MM.1S (cell line): ENCODE data around the gene STK36.

Source experiments
- DNase-seq: peaks from one replicate; pipeline ENCODE4 v3.0.0-alpha.2; 2015
- H2AFZ ChIP-seq: fragments of 300-600 bp; sonication (generic); 2 replicates; pipeline ENCODE4 v1.6.0; 2016; ENCODE audit warnings: antibody characterized with exemption, low read length
- H3F3A ChIP-seq: fragments of 300-600 bp; sonication (generic); 2 replicates; pipeline ENCODE4 v1.6.1; 2016; ENCODE audit warnings: mild to moderate bottlenecking, antibody characterized with exemption, low read length, moderate library complexity, mixed read lengths; ENCODE audit not compliant: insufficient read depth
- H3K27ac ChIP-seq: fragments of 300-600 bp; sonication (generic); 2 replicates; pipeline ENCODE4 v1.5.1; 2016; ENCODE audit warnings: mild to moderate bottlenecking, low read length
- H3K27me3 ChIP-seq: fragments of 300-600 bp; sonication (generic); replicated peaks from 2 replicates; pipeline ENCODE4 v1.6.0; 2016; ENCODE audit warnings: low read length; ENCODE audit not compliant: insufficient read depth
- H3K36me3 ChIP-seq: fragments of 300-600 bp; sonication (generic); replicated peaks from 2 replicates; pipeline ENCODE4 v1.6.1; 2016; ENCODE audit warnings: mild to moderate bottlenecking, low read length, mixed read lengths; ENCODE audit not compliant: insufficient read depth
- H3K4me1 ChIP-seq: fragments of 300-600 bp; sonication (generic); 2 replicates; pipeline ENCODE4 v1.6.1; 2016; ENCODE audit warnings: low read length, mixed read lengths
- H3K4me2 ChIP-seq: fragments of 300-600 bp; sonication (generic); 2 replicates; pipeline ENCODE4 v1.6.0; 2016; ENCODE audit warnings: low read depth, low read length
- H3K4me3 ChIP-seq: fragments of 300-600 bp; sonication (generic); 2 replicates; pipeline ENCODE4 v1.5.1; 2016; ENCODE audit warnings: low read length, mixed read lengths
- H3K79me2 ChIP-seq: fragments of 300-600 bp; sonication (generic); 2 replicates; pipeline ENCODE4 v1.6.1; 2016; ENCODE audit warnings: mixed run types, low read length, mixed read lengths
- H3K9ac ChIP-seq: fragments of 300-600 bp; sonication (generic); 2 replicates; pipeline ENCODE4 v1.6.1; 2016; ENCODE audit warnings: low read length, mixed read lengths
- H3K9me2 ChIP-seq: fragments of 300-600 bp; sonication (generic); replicated peaks from 2 replicates; pipeline ENCODE4 v1.6.1; 2016; ENCODE audit warnings: mild to moderate bottlenecking, low read length, mixed read lengths; ENCODE audit not compliant: insufficient read depth
- H3K9me3 ChIP-seq: fragments of 300-600 bp; sonication (generic); replicated peaks from 2 replicates; pipeline ENCODE4 v1.6.1; 2016; ENCODE audit warnings: mild to moderate bottlenecking, low read length, mixed read lengths; ENCODE audit not compliant: insufficient read depth
- H4K20me1 ChIP-seq: fragments of 300-600 bp; sonication (generic); 2 replicates; pipeline ENCODE4 v1.6.1; 2016; ENCODE audit warnings: mild to moderate bottlenecking, low read length, moderate library complexity, mixed read lengths; ENCODE audit not compliant: insufficient read depth
- EZH2 ChIP-seq: fragments of 300-600 bp; sonication (generic); optimal IDR thresholded peaks from 2 replicates; pipeline ENCODE3; 2017; ENCODE audit warnings: low read depth, mild to moderate bottlenecking, antibody characterized with exemption, low read length, mixed read lengths
- EZH2phosphoT487 ChIP-seq: fragments of 300-600 bp; sonication (generic); IDR thresholded peaks from 2 replicates; pipeline ENCODE4 v1.6.1; 2018; ENCODE audit warnings: antibody characterized with exemption, low read length
- TF ChIP-seq, protein P1 (sequence below): fragments of 300-600 bp; sonication (generic); IDR thresholded peaks from 2 replicates; pipeline ENCODE4 v1.5.1; 2016; ENCODE audit warnings: antibody characterized with exemption, low read length, mixed read lengths

The STK36 gene

GRCh38 chr2:218713922-218714321 lies 42.0 kb downstream of the STK36 start:
- Histone ChIP-seq H3F3A (no peaks in the 10 kb centered on the region), H3K4me2 (no peak overlapping the region), H3K27ac (no peak overlapping the region), H3K36me3 (no peaks in the 10 kb centered on the region; the same call in 1 of the 2 replicates), H3K79me2 (peaks cover 80% of the 10 kb centered on the region), H3K4me1 (peaks cover 8% of the 10 kb centered on the region; the same call in 1 of the 2 replicates), H3K27me3 (no peaks in the 10 kb centered on the region), H2AFZ (no peak overlapping the region), H3K9me3 (no peaks in the 10 kb centered on the region), H4K20me1 (no peaks in the 10 kb centered on the region), H3K4me3 (no peak overlapping the region), H3K9ac (no peak overlapping the region), H3K9me2 (no peaks in the 10 kb centered on the region)
- no peak for DNase-seq
- TF ChIP-seq EZH2: no peak
- TF ChIP-seq, protein P1, sequence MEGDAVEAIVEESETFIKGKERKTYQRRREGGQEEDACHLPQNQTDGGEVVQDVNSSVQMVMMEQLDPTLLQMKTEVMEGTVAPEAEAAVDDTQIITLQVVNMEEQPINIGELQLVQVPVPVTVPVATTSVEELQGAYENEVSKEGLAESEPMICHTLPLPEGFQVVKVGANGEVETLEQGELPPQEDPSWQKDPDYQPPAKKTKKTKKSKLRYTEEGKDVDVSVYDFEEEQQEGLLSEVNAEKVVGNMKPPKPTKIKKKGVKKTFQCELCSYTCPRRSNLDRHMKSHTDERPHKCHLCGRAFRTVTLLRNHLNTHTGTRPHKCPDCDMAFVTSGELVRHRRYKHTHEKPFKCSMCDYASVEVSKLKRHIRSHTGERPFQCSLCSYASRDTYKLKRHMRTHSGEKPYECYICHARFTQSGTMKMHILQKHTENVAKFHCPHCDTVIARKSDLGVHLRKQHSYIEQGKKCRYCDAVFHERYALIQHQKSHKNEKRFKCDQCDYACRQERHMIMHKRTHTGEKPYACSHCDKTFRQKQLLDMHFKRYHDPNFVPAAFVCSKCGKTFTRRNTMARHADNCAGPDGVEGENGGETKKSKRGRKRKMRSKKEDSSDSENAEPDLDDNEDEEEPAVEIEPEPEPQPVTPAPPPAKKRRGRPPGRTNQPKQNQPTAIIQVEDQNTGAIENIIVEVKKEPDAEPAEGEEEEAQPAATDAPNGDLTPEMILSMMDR: no peak
- TF ChIP-seq EZH2phosphoT487: no peak

DNA sequence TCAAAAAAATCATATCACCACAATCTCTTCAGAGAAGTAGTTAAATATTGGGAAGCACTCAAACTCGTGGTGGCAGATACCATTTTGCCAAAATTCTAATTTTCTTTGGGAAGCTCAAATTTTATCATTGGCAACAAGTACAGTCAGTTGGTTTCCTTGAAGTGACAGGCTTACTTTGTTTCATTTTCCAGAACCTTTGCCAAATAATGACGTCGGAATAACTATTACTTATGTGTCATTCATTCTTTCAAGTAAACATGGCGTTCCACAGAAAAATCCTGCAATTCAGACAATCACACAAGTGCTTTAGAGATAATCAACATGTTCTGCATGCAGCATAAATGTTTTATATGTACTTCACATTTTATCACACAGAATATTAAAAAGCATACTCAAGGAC lies 44.2 kb downstream of the STK36 start:
- H3K36me3 ChIP-seq: no peaks in the 10 kb centered on the region; the same call in 1 of the 2 replicates

GRCh38 chr2:218717262-218717661 lies 45.4 kb downstream of the STK36 start:
- no peaks in the 10 kb centered on the region; the same call in 1 of the 2 replicates for H3K36me3 ChIP-seq
- H3K4me3 ChIP-seq: no peak overlapping the region
- DNase-seq: no peak
- H3K4me2 ChIP-seq: no peak overlapping the region
- TF ChIP-seq EZH2phosphoT487: no peak
- TF ChIP-seq, protein P1: no peak
- no peak for TF ChIP-seq EZH2
- H3K4me1 ChIP-seq: peaks cover 8% of the 10 kb centered on the region
- H3K9me2 ChIP-seq: no peaks in the 10 kb centered on the region
- H3K27me3 ChIP-seq: no peaks in the 10 kb centered on the region
- H4K20me1 ChIP-seq: peaks cover under 1% of the 10 kb centered on the region; the same call in 1 of the 2 replicates
- H2AFZ ChIP-seq: no peak overlapping the region
- H3K79me2 ChIP-seq: peaks cover 97% of the 10 kb centered on the region
- H3K9me3 ChIP-seq: no peaks in the 10 kb centered on the region
- H3F3A ChIP-seq: no peaks in the 10 kb centered on the region
- H3K27ac ChIP-seq: no peak overlapping the region
- no peak overlapping the region for H3K9ac ChIP-seq

More for the DNA sequence above, 44.2 kb downstream of the STK36 start:
- no peak overlapping the region for H3K9ac ChIP-seq
- peaks cover 98% of the 10 kb centered on the region for H3K79me2 ChIP-seq
- H3K4me2 ChIP-seq: no peak overlapping the region
- H3K9me2 ChIP-seq: no peaks in the 10 kb centered on the region
- no peaks in the 10 kb centered on the region for H4K20me1 ChIP-seq
- no peaks in the 10 kb centered on the region for H3K27me3 ChIP-seq
- H3K9me3 ChIP-seq: no peaks in the 10 kb centered on the region
- H3F3A ChIP-seq: no peaks in the 10 kb centered on the region
- TF ChIP-seq, protein P1: no peak
- TF ChIP-seq EZH2 (no peak), EZH2phosphoT487 (no peak)
- no peak overlapping the region for H3K27ac ChIP-seq
- DNase-seq: no peak
- no peak overlapping the region for H3K4me3 ChIP-seq
- no peak overlapping the region for H2AFZ ChIP-seq
- peaks cover 8% of the 10 kb centered on the region; the same call in 1 of the 2 replicates for H3K4me1 ChIP-seq
